ENCODE data around the gene ZSCAN23. TPM values are rescaled to one million over a fixed set of nuclear protein-coding genes. Genes with fewer than 3 reads are reported as not detected.
A peak's percentile ranks its signal among the peaks of the same experiment; 100 is the strongest.
"Not testable (repeated sequence)": the region's sequence is repeated elsewhere in the genome, so short reads cannot be mapped to it uniquely, and the experiment has no call there.

The ZSCAN23 gene
- total and polyA plus RNA-seq, 5 experiments from 2014 or later: 0.76 to 3.3 (median 1.7) TPM

DNA sequence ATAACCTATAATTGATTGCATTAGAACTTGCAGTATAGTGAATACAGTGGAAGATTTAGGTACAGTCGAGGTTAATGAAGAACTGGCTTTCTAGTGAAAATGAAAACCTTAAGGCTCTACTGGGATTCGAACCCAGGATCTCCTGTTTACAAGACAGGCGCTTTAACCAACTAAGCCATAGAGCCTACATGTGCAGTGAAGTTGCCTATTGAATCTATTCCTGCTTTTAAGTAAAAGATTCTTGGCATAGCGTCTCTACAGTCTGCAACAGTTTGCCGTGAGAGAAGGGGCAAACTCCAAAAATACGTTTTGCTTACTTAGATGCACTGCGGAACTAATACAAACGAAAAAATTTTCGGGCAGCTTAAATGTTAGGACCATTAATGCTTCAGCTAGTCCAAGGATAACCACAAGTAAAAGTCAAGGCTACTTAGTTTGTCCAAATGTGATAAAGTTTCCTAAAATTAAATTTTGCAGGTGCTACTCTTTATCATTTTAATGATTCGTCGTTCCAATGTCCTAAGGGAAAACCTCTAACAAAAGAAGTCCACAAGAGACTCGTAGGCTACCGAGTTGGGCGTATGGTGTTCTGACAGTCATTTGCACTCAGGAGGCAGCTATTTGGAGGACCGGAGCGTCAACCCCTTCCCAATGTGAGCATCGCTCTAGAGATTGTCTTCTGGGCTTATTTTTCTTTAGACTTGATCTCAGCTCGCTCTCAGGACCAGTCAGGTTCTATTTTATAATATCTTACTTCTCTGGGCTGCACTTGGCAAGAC is 31.3 kb upstream of the ZSCAN23 start:
- no peak overlapping the region for H3K27ac Mint-ChIP-seq
- peaks cover 0 to 5% (median 0%) of the 10 kb centered on the region in 9 donors for H3K9me3 Mint-ChIP-seq
- peaks cover 26 to 68% (median 52%) of the 10 kb centered on the region in 5 donors for H3K27me3 Mint-ChIP-seq
- POLR2A ChIA-PET: no interaction called here
- peaks cover 0 to 19% (median 9%) of the 10 kb centered on the region in 4 donors for H3K4me1 Mint-ChIP-seq
- ATAC-seq (peak; percentile 35 to 75), DNase-seq (peak in 4 of 10 donors; percentile 17 to 43 (median 34))
- H3K4me3 Mint-ChIP-seq: peak overlapping the region in 8 of 10 donors; percentile 5 to 76 (median 44)
- H3K36me3 Mint-ChIP-seq: peaks cover 0 to 9% (median 6%) of the 10 kb centered on the region in 3 donors

GRCh38 chr6:28469153-28469745 is 26.0 kb upstream of the ZSCAN23 start:
- H3K4me1 Mint-ChIP-seq, H3K27ac Mint-ChIP-seq, ATAC-seq, H3K4me3 Mint-ChIP-seq, POLR2A ChIA-PET, H3K36me3 Mint-ChIP-seq, DNase-seq: not testable (repeated sequence)
- peaks cover 11 to 37% (median 22%) of the 10 kb centered on the region in 5 donors for H3K27me3 Mint-ChIP-seq
- peaks cover 0 to 10% (median 0%) of the 10 kb centered on the region in 9 donors for H3K9me3 Mint-ChIP-seq

DNA sequence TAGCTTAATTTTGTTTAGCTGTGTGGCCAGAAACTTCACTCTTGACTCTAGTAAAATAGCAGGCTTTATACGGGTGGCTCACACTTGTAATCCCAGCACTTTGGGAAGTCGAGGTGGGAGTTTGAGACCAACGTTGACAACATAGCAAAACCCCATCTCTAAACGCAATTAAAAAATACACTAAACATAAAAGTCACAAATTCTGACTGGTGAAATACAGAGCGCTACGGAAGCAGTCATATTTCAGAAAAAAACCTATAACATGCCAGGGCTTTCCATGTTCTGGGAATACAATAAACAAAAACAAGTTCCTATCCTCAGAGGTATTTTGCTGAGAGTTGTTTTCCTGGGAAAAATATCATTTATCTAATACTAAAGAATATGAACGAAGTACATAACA is 24.8 kb upstream of the ZSCAN23 start:
- Mint-ChIP-seq H3K36me3 (peaks cover 0 to 9% (median 6%) of the 10 kb centered on the region in 3 donors), H3K27ac (no peak overlapping the region), H3K9me3 (peaks cover 0 to 10% (median 0%) of the 10 kb centered on the region in 9 donors), H3K27me3 (peaks cover 15 to 39% (median 32%) of the 10 kb centered on the region in 5 donors), H3K4me3 (no peak overlapping the region), H3K4me1 (no peaks in the 10 kb centered on the region)
- POLR2A ChIA-PET: no interaction called here
- no peak for DNase-seq
- ATAC-seq: no peak

GRCh38 chr6:28462401-28462800 is 19.1 kb upstream of the ZSCAN23 start:
- H3K36me3 Mint-ChIP-seq: no peaks in the 10 kb centered on the region
- peaks cover 1 to 8% (median 6%) of the 10 kb centered on the region in 4 donors for H3K4me1 Mint-ChIP-seq
- DNase-seq (peak in 3 of 10 donors; percentile 33 to 43 (median 33)), ATAC-seq (peak in 1 of 2 donors; percentile 94)
- POLR2A ChIA-PET: no interaction called here
- H3K27me3 Mint-ChIP-seq: peaks cover 25 to 55% (median 41%) of the 10 kb centered on the region in 5 donors
- H3K9me3 Mint-ChIP-seq: peaks cover 0 to under 1% (median 0%) of the 10 kb centered on the region in 9 donors
- H3K4me3 Mint-ChIP-seq: no peak overlapping the region
- H3K27ac Mint-ChIP-seq: peak overlapping the region in 1 of 10 donors; percentile 37

DNA sequence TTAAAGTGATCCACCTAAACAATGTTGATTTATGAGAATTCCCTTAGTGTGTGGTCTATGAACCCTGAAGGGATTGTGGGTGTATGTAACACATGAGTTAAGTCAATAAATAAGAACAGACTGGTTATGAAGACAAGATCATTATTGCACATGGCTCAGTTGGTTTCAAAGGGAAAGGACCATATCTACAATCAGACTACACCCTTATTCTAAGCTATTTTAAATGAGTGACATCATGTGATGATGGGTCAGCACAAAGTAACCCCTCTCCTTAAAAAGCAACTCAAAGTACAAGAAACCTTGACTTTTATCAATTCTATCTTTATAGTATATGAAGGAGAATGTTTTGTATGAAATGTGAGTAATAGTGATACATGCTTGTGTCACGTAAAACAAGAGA is 15.3 kb upstream of the ZSCAN23 start:
- Mint-ChIP-seq H3K27ac (no peak overlapping the region), H3K27me3 (peaks cover 35 to 80% (median 50%) of the 10 kb centered on the region in 5 donors), H3K36me3 (no peaks in the 10 kb centered on the region), H3K4me1 (peaks cover 1 to 8% (median 6%) of the 10 kb centered on the region in 4 donors), H3K4me3 (no peak overlapping the region), H3K9me3 (no peaks in the 10 kb centered on the region)
- DNase-seq (no peak), ATAC-seq (no peak)
- POLR2A ChIA-PET: no interaction called here

GRCh38 chr6:28449056-28449455 is 5.8 kb upstream of the ZSCAN23 start:
- ATAC-seq (peak; percentile 95 to 97), DNase-seq (peak in 8 of 10 donors; percentile 30 to 82 (median 60))
- Mint-ChIP-seq H3K4me1 (peaks cover 10 to 28% (median 25%) of the 10 kb centered on the region in 4 donors), H3K27ac (peak overlapping the region in 9 of 10 donors; percentile 9 to 84 (median 39)), H3K9me3 (peaks cover 0 to 8% (median 0%) of the 10 kb centered on the region in 9 donors), H3K27me3 (peaks cover 0 to 39% (median 16%) of the 10 kb centered on the region in 5 donors), H3K4me3 (peak overlapping the region in 9 of 10 donors; percentile 20 to 67 (median 46)), H3K36me3 (peaks cover 0 to 5% (median 0%) of the 10 kb centered on the region in 3 donors)
- POLR2A ChIA-PET: interaction anchor here (0.6 kb wide), 1 partner anchor 90 kb away, joined by 3 read pairs; no protein-coding TSS in a partner anchor

GRCh38 chr6:28447512-28447906 is 4.2 kb upstream of the ZSCAN23 start:
- H3K36me3 Mint-ChIP-seq, POLR2A ChIA-PET, DNase-seq, ATAC-seq: not testable (repeated sequence)
- peak overlapping the region in 6 of 10 donors; percentile 8 to 87 (median 58) for H3K27ac Mint-ChIP-seq
- peak overlapping the region; percentile 75 to 94 (median 90) for H3K4me3 Mint-ChIP-seq
- peaks cover 18 to 43% (median 40%) of the 10 kb centered on the region in 4 donors for H3K4me1 Mint-ChIP-seq
- peaks cover 0 to 38% (median 16%) of the 10 kb centered on the region in 5 donors for H3K27me3 Mint-ChIP-seq
- peaks cover 0 to 10% (median 3%) of the 10 kb centered on the region in 9 donors for H3K9me3 Mint-ChIP-seq

DNA sequence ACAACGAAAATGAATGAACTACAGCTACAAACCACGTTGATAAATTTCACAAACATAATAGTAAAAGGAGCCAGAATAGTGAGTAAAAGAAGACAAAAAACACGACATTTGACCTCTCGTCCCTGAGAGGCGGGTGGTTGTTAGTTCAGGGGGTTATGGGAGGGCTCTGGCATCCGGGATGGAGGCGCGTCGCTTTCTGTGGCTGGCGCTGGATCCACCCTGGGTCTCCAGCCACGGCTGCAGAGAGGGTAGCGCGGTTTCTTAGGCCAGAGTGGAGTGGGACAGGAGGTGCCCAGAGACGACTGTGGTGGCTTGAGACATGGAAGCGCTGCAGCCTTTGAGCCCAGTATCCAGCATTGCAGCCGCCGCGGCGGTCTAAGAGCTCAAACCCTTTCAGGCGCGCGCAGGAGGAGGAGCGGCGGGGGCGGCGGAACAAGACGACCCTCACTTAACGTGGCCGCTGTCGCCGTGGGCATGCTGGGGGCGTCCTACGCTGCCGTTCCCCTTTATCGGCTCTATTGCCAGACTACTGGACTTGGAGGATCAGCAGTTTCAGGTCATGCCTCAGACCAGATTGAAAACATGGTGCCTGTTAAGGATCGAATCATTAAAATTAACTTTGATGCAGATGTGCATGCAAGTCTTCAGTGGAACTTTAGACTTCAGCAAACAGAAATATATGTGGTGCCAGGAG is 3.7 kb upstream of the ZSCAN23 start:
- H3K36me3 Mint-ChIP-seq: peaks cover 0 to 5% (median 0%) of the 10 kb centered on the region in 3 donors
- peak overlapping the region; percentile 75 to 94 (median 90) for H3K4me3 Mint-ChIP-seq
- ATAC-seq: no peak
- H3K9me3 Mint-ChIP-seq: peaks cover 0 to 10% (median 3%) of the 10 kb centered on the region in 9 donors
- POLR2A ChIA-PET: no interaction called here
- H3K27ac Mint-ChIP-seq: peak overlapping the region; percentile 21 to 88 (median 85)
- DNase-seq: peak in 2 of 10 donors; percentile 8 to 10
- H3K27me3 Mint-ChIP-seq: peaks cover 0 to 37% (median 16%) of the 10 kb centered on the region in 5 donors
- peaks cover 18 to 43% (median 42%) of the 10 kb centered on the region in 4 donors for H3K4me1 Mint-ChIP-seq

DNA sequence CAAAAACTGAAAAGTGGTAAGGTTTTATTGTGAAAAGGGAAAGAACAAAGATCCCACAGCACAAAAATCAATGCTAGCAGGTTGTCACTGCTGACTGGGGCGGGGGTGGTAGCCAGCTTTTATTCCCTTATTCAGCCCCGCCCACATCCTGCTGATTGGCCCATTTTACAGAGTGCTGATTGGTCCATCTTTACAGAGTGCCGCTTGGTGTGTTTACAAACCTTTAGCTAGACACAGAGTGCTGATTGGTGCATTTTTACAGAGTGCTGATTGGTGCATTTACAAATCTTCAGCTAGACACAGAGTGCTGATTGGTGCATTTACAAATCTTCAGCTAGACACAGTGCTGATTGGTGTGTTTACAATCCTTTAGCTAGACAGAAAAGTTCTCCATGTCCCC is 1.5 kb upstream of the ZSCAN23 start:
- Mint-ChIP-seq H3K4me1 (peaks cover 14 to 43% (median 42%) of the 10 kb centered on the region in 4 donors), H3K27me3 (peaks cover 0 to 30% (median 16%) of the 10 kb centered on the region in 5 donors), H3K4me3 (peak overlapping the region in 7 of 10 donors; percentile 9 to 99 (median 45)), H3K9me3 (peaks cover 0 to 10% (median 3%) of the 10 kb centered on the region in 9 donors), H3K27ac (peak overlapping the region in 6 of 10 donors; percentile 31 to 98 (median 72))
- ATAC-seq, H3K36me3 Mint-ChIP-seq: not testable (repeated sequence)
- POLR2A ChIA-PET: interaction anchor here (0.6 kb wide), 1 partner anchor 46 kb away, joined by 3 read pairs; no protein-coding TSS in a partner anchor
- peak in 3 of 10 donors; percentile 10 to 27 (median 23) for DNase-seq

GRCh38 chr6:28442586-28442985 is 705 bp downstream of the ZSCAN23 start:
- Mint-ChIP-seq H3K36me3 (peaks cover 0 to 5% (median 2%) of the 10 kb centered on the region in 3 donors), H3K9me3 (peaks cover 0 to 10% (median 3%) of the 10 kb centered on the region in 9 donors), H3K4me1 (peaks cover 14 to 34% (median 33%) of the 10 kb centered on the region in 4 donors), H3K27ac (peak overlapping the region; percentile 85 to 100 (median 98)), H3K27me3 (peaks cover 0 to 31% (median 16%) of the 10 kb centered on the region in 5 donors), H3K4me3 (peak overlapping the region; percentile 94 to 99 (median 98))
- no peak for DNase-seq
- no peak for ATAC-seq
- POLR2A ChIA-PET: interaction anchor here (1.0 to 1.5 kb wide), 3 partner anchors 17 to 43 kb away, joined by 3 to 4 read pairs (median 4); partner anchors contain the start of gene ZSCAN12

DNA sequence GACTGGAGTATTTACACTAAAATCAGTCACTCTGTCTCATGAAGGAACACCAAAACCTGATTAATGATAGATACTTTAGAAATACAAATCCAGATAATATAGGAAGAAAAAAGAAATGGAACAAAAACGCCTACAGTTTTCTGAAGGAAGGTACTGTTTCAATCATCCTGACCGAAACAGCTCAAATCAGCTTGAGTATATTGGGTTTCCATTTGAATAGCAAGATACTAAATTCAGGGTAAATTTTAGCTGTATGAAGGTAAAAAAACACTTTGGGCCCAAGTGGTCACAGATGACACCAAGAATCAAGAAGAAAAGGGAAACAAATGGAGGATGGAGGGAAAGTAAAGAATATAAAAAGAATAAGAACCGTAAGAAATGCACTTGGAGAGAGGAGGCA is 6.9 kb downstream of the ZSCAN23 start:
- Mint-ChIP-seq H3K4me3 (no peak overlapping the region), H3K36me3 (peaks cover 0 to 21% (median 9%) of the 10 kb centered on the region in 3 donors), H3K9me3 (no peaks in the 10 kb centered on the region), H3K27me3 (peaks cover 0 to 8% (median 0%) of the 10 kb centered on the region in 5 donors), H3K4me1 (peaks cover 0 to 2% (median 0%) of the 10 kb centered on the region in 4 donors), H3K27ac (no peak overlapping the region)
- no peak for DNase-seq
- no peak for ATAC-seq
- POLR2A ChIA-PET: no interaction called here

- DNase-seq: no peak
- no peak overlapping the region for H3K27ac Mint-ChIP-seq
- peaks cover 0 to 19% (median 11%) of the 10 kb centered on the region in 3 donors for H3K36me3 Mint-ChIP-seq
- H3K4me3 Mint-ChIP-seq: no peak overlapping the region
- no peak for ATAC-seq
- POLR2A ChIA-PET: no interaction called here
- peaks cover 0 to 8% (median 3%) of the 10 kb centered on the region in 5 donors for H3K27me3 Mint-ChIP-seq
- H3K4me1 Mint-ChIP-seq: peaks cover 0 to 7% (median 2%) of the 10 kb centered on the region in 4 donors
- H3K9me3 Mint-ChIP-seq: no peaks in the 10 kb centered on the region
These were observed 10.2 kb downstream of the ZSCAN23 start for GRCh38 chr6:28433119-28433518.
